GM19455 (cell line): ENCODE measurements around the gene ZNF511.
A peak's percentile ranks its signal among the peaks of the same experiment; 100 is the strongest.

Experiments used
- ATAC-seq: cut with Tn5 transposase; IDR thresholded peaks from one replicate; pipeline ENCODE4 v1.9.1; 2021; ENCODE audit not compliant: unreplicated experiment

ZNF511 gene

DNA sequence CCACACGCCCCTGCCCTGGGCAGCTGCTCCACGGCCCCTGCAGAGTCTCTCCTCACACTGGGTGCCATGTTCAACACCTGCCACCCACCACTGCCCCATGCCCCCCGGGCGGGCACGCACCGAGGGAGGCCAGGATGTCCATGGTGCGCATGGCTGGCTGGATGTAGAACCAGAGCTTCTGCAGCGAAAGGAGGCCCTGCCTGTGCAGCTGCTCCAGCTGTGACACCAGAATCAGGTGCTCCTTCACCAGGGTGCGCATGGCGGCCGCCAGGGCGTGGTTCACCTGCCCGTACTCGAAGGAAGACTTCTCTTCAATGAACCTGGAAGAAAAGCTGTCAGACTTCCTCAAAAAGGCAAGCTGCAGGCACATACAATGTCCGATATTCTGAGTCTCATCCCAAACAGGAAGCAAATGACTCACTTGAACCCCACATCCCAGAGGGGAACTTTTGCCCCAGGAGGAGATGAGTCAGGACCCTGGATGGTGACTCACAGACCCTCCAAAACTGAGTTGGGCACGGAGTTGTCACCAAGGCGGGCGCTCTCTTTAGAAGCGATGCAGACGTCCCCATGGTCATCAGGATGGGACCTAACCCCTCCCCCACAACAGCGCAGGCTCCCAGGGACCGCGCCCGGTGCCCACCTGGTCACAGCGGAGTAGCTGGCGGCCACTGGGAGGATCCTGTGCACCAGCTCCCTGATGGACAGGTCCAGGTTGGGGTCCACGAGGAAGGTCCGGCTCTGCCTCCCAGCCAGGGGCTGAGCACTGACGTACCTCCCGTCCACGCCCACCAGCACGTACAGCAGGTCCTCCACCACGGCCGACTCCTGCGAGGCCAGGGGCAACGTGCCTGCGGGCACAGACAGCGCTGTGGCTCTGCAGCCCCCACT lies 15.6 kb upstream of the ZNF511 start:
- ATAC-seq, result no peak

GRCh38 chr10:133293810-133294119 lies 14.9 kb upstream of the ZNF511 start:
- ATAC-seq, result no peak

- ATAC-seq, result no peak
Observed at GRCh38 chr10:133294189-133294588, 14.5 kb upstream of the ZNF511 start.

- no peak for ATAC-seq
Observed at GRCh38 chr10:133295426-133296320, 13.0 kb upstream of the ZNF511 start.

DNA sequence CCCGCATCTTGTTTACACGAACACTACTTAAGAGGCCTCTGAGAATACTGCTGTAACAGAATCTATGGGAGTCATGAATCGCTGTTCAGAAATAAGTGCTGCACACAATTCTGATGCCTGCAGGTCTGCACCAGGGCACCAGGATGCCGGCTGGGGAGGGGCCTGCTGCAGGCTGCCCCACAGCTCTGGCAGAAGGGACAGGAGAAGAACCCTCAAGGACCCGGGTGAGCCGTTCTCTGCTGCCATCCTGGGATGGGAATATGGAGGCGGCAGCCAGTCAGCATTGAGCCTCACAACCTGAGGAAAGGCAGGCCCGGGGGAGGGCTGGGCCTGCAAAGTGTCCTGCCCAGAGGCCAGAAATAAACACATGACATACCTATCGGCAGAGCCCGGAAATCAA lies 11.2 kb upstream of the ZNF511 start:
- ATAC-seq, result no peak

DNA sequence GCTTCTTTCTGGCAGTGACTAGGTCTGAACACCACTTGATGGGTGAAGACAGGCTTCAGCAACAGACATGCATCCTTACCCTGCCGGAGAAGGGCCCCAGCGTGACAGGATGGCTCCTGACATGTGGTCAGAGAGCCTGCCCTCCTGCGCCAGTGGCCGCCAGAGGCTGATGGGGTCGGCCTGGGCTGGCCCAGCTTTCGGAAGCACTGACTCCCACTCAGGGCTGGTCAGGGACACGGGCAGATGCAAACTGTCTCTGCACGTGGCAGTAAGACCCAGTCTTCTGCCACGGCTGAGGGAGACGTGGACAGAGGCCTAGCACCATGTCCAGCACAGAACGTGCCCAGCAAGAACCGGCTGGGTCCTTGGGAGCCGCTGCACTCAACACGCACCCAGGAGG lies 10.2 kb upstream of the ZNF511 start:
- no peak for ATAC-seq

- ATAC-seq, result no peak
Observed at GRCh38 chr10:133299224-133299623, 9.5 kb upstream of the ZNF511 start.

- ATAC-seq, result no peak
Observed at GRCh38 chr10:133299738-133300137, 9.0 kb upstream of the ZNF511 start.

- ATAC-seq, result no peak
Observed at GRCh38 chr10:133302230-133302629, 6.5 kb upstream of the ZNF511 start.

GRCh38 chr10:133303206-133303605 lies 5.5 kb upstream of the ZNF511 start:
- ATAC-seq, result no peak

- ATAC-seq, result no peak
Observed at GRCh38 chr10:133306097-133306476, 2.6 kb upstream of the ZNF511 start.

DNA sequence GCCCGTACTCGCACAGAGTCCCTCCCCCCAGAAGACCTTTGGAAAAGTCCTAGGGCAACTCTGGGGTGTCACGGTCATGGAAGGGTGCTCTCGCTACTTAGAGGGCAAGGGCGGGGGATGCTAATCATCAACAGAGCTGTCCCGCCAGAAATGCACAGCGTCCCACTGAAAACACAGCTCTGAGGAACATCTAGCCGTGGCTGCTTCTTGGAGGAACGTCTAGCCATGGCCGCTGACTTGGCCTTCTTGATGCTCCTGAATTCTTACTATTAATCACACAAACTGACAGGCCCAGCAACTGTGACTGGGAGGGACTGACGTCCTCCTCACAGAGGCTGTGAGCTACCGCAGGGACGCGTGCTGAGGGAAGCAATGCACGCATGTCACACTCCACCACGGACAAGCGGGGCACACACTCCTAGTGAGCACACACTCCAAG lies 1.8 kb upstream of the ZNF511 start:
- ATAC-seq, result no peak

DNA sequence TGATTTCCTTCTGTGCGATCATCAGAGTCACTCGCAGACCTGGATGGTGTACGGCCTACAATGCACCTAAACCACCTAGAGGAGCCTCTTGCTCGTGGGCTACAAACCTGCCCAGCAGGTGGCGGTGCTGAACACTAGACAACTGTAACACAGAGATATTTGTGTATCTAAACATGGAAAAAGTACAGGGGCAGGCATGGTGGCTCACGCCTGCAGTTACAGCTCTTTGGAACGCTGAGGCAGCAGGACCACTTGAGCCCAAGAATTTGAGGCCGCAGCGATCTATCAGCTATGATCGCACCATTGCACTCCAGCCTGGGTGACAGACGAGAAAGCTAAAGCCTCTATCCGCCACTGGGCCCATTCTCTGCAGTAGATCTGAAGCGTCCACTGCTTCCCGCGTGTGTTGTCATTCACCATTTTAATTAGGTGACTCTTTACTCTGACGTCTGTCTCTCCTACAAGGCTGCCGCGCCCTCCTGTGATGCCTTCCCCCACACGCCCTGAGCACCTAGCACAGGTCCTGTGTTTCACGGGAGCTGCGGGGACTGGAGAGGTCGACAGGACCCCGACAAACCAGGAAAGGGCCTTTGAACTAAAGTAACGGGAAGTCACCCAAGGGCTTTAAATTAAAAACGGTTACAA lies 816 bp upstream of the ZNF511 start:
- ATAC-seq, result peak; percentile 36

DNA sequence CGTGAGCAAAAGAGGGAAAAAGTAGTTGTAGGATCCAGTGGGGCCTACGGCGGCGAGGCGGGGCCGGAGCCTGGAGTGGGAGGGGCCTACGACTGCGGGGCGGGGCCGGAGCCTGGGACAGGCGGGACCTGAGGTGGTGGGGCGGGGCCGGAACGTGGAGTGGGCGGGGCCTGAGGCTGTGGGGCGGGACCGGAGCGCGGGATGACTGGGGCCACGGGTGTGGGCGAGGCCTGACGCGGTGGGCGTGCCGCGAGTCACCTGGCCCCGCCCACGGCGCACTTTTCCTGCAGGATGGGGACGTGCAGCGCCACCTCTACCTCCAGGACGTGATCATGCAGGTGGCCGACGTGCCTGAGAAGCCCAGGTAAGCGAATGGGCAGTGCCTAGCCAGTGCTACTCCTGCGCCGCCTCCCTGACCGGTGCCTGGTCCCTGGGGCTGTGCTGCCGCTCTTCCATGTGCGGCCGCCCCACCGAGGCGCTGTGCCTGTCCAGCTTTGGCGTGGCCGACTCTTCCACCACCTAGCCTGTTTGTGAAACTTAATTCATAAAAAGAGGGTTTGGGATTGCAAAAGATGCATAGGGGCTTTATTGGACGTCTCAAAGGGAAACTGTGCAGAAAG lies 496 bp downstream of the ZNF511 start:
- peak; percentile 83 for ATAC-seq

DNA sequence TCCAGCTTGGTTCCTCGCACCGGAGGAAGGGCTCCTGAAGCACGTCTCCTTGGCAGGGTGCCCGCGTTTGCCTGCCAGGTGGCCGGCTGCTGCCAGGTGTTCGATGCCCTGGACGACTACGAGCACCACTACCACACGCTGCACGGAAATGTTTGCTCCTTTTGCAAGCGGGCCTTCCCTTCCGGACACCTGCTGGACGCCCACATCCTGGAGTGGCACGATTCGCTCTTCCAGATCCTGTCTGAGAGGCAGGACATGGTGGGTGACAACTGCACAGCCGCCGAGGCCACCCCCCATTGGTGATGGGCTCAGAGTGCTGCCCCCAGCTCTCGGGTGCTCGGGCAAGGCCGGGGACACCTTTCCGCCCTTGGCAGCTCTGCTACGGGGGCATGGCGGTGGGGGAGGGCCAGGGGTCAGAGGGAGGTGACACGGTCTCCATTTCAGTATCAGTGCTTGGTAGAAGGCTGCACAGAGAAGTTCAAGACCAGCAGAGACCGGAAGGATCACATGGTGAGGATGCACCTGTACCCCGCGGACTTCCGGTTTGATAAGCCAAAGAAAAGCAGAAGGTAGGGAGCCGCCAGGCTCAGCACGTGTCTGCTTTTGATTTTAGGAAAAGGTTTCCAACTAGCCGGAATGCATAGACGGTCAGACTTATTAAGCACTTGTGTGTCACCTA lies 1.1 kb downstream of the ZNF511 start:
- no peak for ATAC-seq

- no peak for ATAC-seq
Observed at GRCh38 chr10:133310399-133310755, 1.7 kb downstream of the ZNF511 start.

DNA sequence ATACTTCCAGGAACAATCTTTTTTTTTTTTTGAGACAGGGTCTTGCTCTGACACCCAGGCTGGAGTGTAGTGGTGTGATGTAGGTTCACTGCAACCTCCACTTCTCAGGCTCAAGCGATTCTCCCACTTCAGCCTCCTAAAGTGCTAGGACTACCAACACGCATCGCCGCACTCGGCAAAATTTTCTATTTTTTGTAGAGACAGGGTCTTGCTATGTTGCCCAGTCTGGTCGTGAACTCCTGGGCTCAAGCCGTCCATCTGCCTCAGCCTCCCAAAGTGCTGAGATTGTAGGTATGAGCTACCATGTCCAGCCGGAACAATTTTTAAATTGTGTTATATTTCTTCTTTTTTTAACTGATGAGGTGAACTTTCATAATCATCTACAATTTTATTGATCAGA lies 2.1 kb downstream of the ZNF511 start:
- ATAC-seq, result no peak

DNA sequence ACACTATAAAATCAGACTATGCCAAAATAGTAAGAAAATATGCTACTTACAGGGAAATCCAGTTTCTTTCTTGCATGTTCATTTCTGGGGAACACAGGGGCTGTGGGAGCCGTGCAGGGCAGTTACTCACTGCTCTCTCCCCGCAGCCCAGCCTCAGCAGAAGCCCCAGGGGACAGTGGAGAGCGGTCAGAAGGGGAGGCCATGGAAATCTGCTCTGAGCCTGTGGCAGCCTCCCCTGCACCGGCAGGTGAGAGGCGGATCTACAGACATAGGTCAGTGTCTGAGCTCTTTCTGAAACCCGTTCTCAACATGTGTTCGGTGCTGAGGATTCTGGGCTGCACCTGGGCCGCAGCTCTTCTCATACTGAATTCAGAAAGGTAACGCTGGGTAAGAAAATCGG lies 2.9 kb downstream of the ZNF511 start:
- ATAC-seq, result no peak

GRCh38 chr10:133312016-133312768 lies 3.5 kb downstream of the ZNF511 start:
- no peak for ATAC-seq

DNA sequence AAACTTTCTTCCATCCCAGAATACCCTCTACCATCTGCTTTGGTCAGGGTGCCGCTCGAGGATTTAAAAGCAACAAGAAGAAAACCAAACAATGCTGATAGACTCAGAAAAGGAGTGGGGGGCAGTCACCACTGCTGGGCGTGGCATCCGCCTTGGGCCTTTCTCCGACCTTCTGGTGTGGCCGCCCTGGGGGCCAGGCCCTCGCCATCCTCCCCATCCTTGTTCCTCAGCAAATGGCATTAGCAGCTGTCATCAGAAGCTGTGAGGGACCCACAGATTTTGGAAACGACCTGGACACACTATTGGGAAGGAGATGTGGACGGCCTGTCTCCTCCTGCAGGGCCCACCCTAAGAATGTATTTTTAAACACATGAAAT lies 4.0 kb downstream of the ZNF511 start:
- no peak for ATAC-seq
